SU-DHL-6 (cell line): ENCODE data around the gene SERPINA12.

Experiments used
- H2AFZ ChIP-seq: fragments of 200-600 bp; sonication (generic); 2 replicates; pipeline ENCODE4 v1.6.1; 2014; ENCODE audit warnings: low read depth, mild to moderate bottlenecking, moderate library complexity, mixed read lengths, antibody characterized with exemption, low read length; ENCODE audit not compliant: severe bottlenecking
- H3F3A ChIP-seq: fragments of 200-600 bp; shearing (Covaris generic); 2 replicates; pipeline ENCODE4 v1.6.0; 2016; ENCODE audit warnings: antibody characterized with exemption, mild to moderate bottlenecking; ENCODE audit not compliant: insufficient read depth
- H3K27ac ChIP-seq: fragments of 200-600 bp; sonication (generic); 2 replicates; pipeline ENCODE4 v1.5.1; 2016; ENCODE audit warnings: low read depth, mild to moderate bottlenecking, low read length, moderate library complexity, mixed read lengths
- H3K27me3 ChIP-seq: fragments of 200-600 bp; sonication (generic), shearing (Covaris generic); 2 replicates; pipeline ENCODE4 v1.6.0; 2014; ENCODE audit warnings: mild to moderate bottlenecking, low read length
- H3K36me3 ChIP-seq: fragments of 200-600 bp; sonication (generic); 2 replicates; pipeline ENCODE4 v1.6.1; 2014; ENCODE audit warnings: mild to moderate bottlenecking, low read length, mixed read lengths
- H3K4me2 ChIP-seq: fragments of 300-600, 200-600 bp; shearing (Covaris generic), sonication (generic); 2 replicates; pipeline ENCODE4 v1.6.0; 2014; ENCODE audit warnings: low read length, low read depth, mild to moderate bottlenecking; ENCODE audit not compliant: poor library complexity, severe bottlenecking
- H3K4me3 ChIP-seq: fragments of 200-600 bp; sonication (generic); 2 replicates; pipeline ENCODE4 v1.5.1; 2014; ENCODE audit warnings: antibody characterized with exemption, low read length, mild to moderate bottlenecking, mixed read lengths; ENCODE audit not compliant: insufficient read depth, poor library complexity, severe bottlenecking
- H3K79me2 ChIP-seq: fragments of 200-600 bp; sonication (generic); 2 replicates; pipeline ENCODE4 v1.6.1; 2014; ENCODE audit warnings: mild to moderate bottlenecking, low read length, moderate library complexity; ENCODE audit not compliant: insufficient read depth
- H3K9ac ChIP-seq: fragments of 200-600 bp; sonication (generic); 2 replicates; pipeline ENCODE4 v1.7.0; 2014; ENCODE audit warnings: mild to moderate bottlenecking, low read length
- H3K9me2 ChIP-seq: fragments of 200-600 bp; sonication (generic); replicated peaks from 2 replicates; pipeline ENCODE4 v1.6.1; 2014; ENCODE audit warnings: low read length; ENCODE audit not compliant: insufficient read depth
- H3K9me3 ChIP-seq: fragments of 200-600 bp; sonication (generic); 2 replicates; pipeline ENCODE4 v1.6.1; 2014; ENCODE audit warnings: low read length, mixed read lengths; ENCODE audit not compliant: insufficient read depth
- H4K20me1 ChIP-seq: fragments of 200-600 bp; sonication (generic); 2 replicates; pipeline ENCODE4 v1.6.1; 2014; ENCODE audit warnings: low read depth, mild to moderate bottlenecking, antibody characterized with exemption, low read length, moderate library complexity, mixed read lengths
- EZH2phosphoT487 ChIP-seq: fragments of 200-600 bp; sonication (generic), shearing (Covaris generic); conservative IDR thresholded peaks from 2 replicates; pipeline ENCODE4 v1.6.1; 2018; ENCODE audit warnings: mild to moderate bottlenecking, antibody characterized with exemption, low read length, moderate library complexity, mixed read lengths
- TF ChIP-seq, protein P1 (sequence below): fragments of 200-600 bp; sonication (generic); IDR thresholded peaks from one replicate; pipeline ENCODE4 v1.5.1; 2017; ENCODE audit warnings: antibody characterized with exemption, mild to moderate bottlenecking, low read length, moderate library complexity; ENCODE audit not compliant: insufficient read depth, poor library complexity, severe bottlenecking

Gene SERPINA12

DNA sequence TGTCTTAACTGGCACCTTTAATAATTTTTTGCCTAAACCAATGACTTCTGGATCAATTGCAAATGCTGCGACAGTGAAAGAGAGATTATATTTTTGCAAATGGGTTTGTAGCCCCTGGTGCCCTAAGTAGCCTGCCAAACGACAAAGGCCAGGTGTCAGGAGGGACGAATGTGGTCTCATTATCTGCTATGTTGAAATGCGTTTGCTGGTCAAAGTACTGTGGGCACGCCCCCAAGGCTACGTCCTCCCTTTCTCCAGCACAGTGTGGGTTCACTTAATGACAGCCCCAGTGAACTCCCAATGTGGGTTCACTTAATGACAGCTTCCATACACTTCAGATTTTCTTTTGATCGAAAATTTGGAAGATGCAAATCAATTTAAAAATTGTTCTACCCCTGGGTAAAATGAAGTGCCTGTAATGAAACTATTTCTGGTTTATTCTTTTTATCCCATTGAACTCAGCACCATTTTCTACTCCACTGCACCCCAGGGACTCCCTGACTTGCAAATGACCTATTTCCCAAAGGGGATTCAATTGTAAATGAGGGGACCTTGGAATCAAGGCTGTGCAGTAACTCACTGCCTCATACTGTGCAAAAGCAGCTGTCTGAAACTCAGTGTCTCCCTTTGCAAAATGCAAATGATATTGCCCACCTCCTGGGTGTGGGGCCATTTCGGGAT lies 58.0 kb downstream of the SERPINA12 start:
- Histone ChIP-seq H2AFZ (no peak overlapping the region), H3K9me3 (no peaks in the 10 kb centered on the region), H3K79me2 (no peaks in the 10 kb centered on the region), H3K4me2 (peak overlapping the region; percentile 21), H3K4me3 (no peak overlapping the region), H3K9ac (no peak overlapping the region), H3K36me3 (no peaks in the 10 kb centered on the region), H3K9me2 (no peaks in the 10 kb centered on the region), H3K27ac (no peak overlapping the region), H3F3A (no peaks in the 10 kb centered on the region), H4K20me1 (no peaks in the 10 kb centered on the region), H3K27me3 (no peaks in the 10 kb centered on the region)
- TF ChIP-seq EZH2phosphoT487 = no peak
- TF ChIP-seq, protein P1, sequence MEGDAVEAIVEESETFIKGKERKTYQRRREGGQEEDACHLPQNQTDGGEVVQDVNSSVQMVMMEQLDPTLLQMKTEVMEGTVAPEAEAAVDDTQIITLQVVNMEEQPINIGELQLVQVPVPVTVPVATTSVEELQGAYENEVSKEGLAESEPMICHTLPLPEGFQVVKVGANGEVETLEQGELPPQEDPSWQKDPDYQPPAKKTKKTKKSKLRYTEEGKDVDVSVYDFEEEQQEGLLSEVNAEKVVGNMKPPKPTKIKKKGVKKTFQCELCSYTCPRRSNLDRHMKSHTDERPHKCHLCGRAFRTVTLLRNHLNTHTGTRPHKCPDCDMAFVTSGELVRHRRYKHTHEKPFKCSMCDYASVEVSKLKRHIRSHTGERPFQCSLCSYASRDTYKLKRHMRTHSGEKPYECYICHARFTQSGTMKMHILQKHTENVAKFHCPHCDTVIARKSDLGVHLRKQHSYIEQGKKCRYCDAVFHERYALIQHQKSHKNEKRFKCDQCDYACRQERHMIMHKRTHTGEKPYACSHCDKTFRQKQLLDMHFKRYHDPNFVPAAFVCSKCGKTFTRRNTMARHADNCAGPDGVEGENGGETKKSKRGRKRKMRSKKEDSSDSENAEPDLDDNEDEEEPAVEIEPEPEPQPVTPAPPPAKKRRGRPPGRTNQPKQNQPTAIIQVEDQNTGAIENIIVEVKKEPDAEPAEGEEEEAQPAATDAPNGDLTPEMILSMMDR = no peak

DNA sequence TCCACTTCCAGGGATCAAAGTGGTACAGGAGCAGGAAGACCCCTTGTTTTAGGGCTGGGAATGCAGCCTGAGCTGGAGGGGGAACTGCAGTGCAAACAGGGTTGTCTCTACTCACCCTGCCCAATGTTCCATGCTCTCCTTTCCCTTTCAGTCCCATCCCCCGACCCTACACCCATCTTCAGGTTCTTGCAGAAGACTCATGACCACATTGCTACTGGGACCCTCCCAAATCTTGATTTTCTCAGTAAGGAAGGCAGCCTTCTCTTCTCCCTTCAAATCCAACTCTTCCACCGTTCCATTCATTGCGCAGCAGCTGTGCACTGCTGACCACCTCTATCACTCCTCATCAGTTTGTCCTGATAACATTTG lies 58.6 kb downstream of the SERPINA12 start:
- no peak overlapping the region for H3K4me3 ChIP-seq
- no peaks in the 10 kb centered on the region for H3F3A ChIP-seq
- H3K27ac ChIP-seq = no peak overlapping the region
- H2AFZ ChIP-seq = no peak overlapping the region
- no peaks in the 10 kb centered on the region for H4K20me1 ChIP-seq
- TF ChIP-seq, protein P1 = no peak
- TF ChIP-seq EZH2phosphoT487 = no peak
- H3K9ac ChIP-seq = no peak overlapping the region
- H3K9me2 ChIP-seq = no peaks in the 10 kb centered on the region
- no peaks in the 10 kb centered on the region for H3K36me3 ChIP-seq
- no peak overlapping the region for H3K4me2 ChIP-seq
- H3K9me3 ChIP-seq = no peaks in the 10 kb centered on the region
- no peaks in the 10 kb centered on the region for H3K27me3 ChIP-seq
- no peaks in the 10 kb centered on the region for H3K79me2 ChIP-seq

DNA sequence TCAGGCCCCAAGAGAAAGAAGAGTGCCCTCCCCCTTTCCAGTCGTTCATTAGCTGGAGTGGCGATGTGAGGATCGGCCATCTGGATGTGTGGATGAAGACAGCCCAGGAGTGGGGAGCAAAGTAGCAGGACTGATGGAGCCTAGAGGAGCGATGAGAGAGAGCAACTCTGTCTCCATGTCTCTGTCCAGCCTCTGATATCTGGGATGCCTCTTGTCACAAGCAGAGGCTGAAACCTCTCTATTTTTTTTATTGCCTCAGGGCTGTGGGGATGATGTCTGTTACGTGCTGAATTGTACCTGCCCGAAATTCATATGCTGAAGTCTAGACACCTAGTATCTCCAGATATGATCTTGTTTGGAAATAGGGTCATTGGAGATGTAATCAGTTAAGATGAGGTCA lies 59.3 kb downstream of the SERPINA12 start:
- H3K36me3 ChIP-seq = no peaks in the 10 kb centered on the region
- no peak for TF ChIP-seq EZH2phosphoT487
- TF ChIP-seq, protein P1 = no peak
- H3F3A ChIP-seq = no peaks in the 10 kb centered on the region
- no peaks in the 10 kb centered on the region for H4K20me1 ChIP-seq
- H3K79me2 ChIP-seq = no peaks in the 10 kb centered on the region
- H3K27ac ChIP-seq = no peak overlapping the region
- H2AFZ ChIP-seq = no peak overlapping the region
- H3K4me2 ChIP-seq = no peak overlapping the region
- no peaks in the 10 kb centered on the region for H3K9me2 ChIP-seq
- no peak overlapping the region for H3K4me3 ChIP-seq
- H3K9me3 ChIP-seq = no peaks in the 10 kb centered on the region
- H3K9ac ChIP-seq = no peak overlapping the region
- H3K27me3 ChIP-seq = no peaks in the 10 kb centered on the region
